Loucy (cell line): ENCODE results near the gene POC1A.

Experiments
- H2AFZ ChIP-seq: fragments of 200-600 bp; sonication (generic); 2 replicates; pipeline ENCODE4 v1.6.0; 2016; ENCODE audit warnings: antibody characterized with exemption, mild to moderate bottlenecking, low read length, moderate library complexity
- H3F3A ChIP-seq: fragments of 200-600 bp; 2 replicates; pipeline ENCODE4 v1.6.0; 2016; ENCODE audit warnings: antibody characterized with exemption, low read depth, mild to moderate bottlenecking
- H3K27me3 ChIP-seq: fragments of 200-600 bp; sonication (generic); 2 replicates; pipeline ENCODE4 v1.6.1; 2014; ENCODE audit warnings: low read length, mild to moderate bottlenecking; ENCODE audit not compliant: insufficient read depth, poor library complexity, severe bottlenecking
- H3K36me3 ChIP-seq: fragments of 200-600 bp; sonication (generic); 2 replicates; pipeline ENCODE4 v1.6.1; 2016; ENCODE audit warnings: low read length; ENCODE audit not compliant: insufficient read depth
- H3K4me1 ChIP-seq: fragments of 200-600 bp; sonication (generic); 2 replicates; pipeline ENCODE4 v1.5.1; 2014; ENCODE audit warnings: low read length, mild to moderate bottlenecking; ENCODE audit not compliant: insufficient read depth, poor library complexity, severe bottlenecking
- H3K4me2 ChIP-seq: fragments of 200-600 bp; sonication (generic); 2 replicates; pipeline ENCODE4 v1.6.0; 2014; ENCODE audit warnings: antibody characterized with exemption, low read length, low read depth, mild to moderate bottlenecking; ENCODE audit not compliant: poor library complexity, severe bottlenecking
- H3K4me3 ChIP-seq: fragments of 200-600 bp; sonication (generic); 2 replicates; pipeline ENCODE4 v1.5.1; 2014; ENCODE audit warnings: low read length, mild to moderate bottlenecking, mixed read lengths; ENCODE audit not compliant: poor library complexity, severe bottlenecking
- H3K79me2 ChIP-seq: fragments of 200-600 bp; sonication (generic); 2 replicates; pipeline ENCODE4 v1.6.1; 2014; ENCODE audit warnings: low read length; ENCODE audit not compliant: insufficient read depth
- H3K9ac ChIP-seq: fragments of 200-600 bp; sonication (generic); 2 replicates; pipeline ENCODE4 v1.6.0; 2014; ENCODE audit warnings: mild to moderate bottlenecking, low read depth, low read length, moderate library complexity; ENCODE audit not compliant: poor library complexity, severe bottlenecking
- H3K9me2 ChIP-seq: fragments of 200-600 bp; sonication (generic); replicated peaks from 2 replicates; pipeline ENCODE4 v1.6.1; 2016; ENCODE audit warnings: low read depth, low read length, mixed read lengths
- H3K9me3 ChIP-seq: fragments of 200-600 bp; sonication (generic); 2 replicates; pipeline ENCODE4 v1.6.1; 2014; ENCODE audit warnings: mild to moderate bottlenecking, antibody characterized with exemption, low read length, low read depth; ENCODE audit not compliant: insufficient read depth
- H4K20me1 ChIP-seq: fragments of 200-600 bp; sonication (generic); 2 replicates; pipeline ENCODE4 v1.6.0; 2014; ENCODE audit warnings: antibody characterized with exemption, low read length, mild to moderate bottlenecking; ENCODE audit not compliant: insufficient read depth, poor library complexity, severe bottlenecking
- EZH2phosphoT487 ChIP-seq: fragments of 200-600 bp; IDR thresholded peaks from 2 replicates; pipeline ENCODE4 v1.6.1; 2018; ENCODE audit warnings: antibody characterized with exemption, mild to moderate bottlenecking, moderate library complexity, borderline replicate concordance
- TF ChIP-seq, protein P1 (sequence below): fragments of 200-600 bp; sonication (generic); conservative IDR thresholded peaks from 2 replicates; pipeline ENCODE4 v1.5.1; 2014; ENCODE audit warnings: mild to moderate bottlenecking, antibody characterized with exemption, low read length

Gene POC1A

GRCh38 chr3:52200981-52201679 lies 46.9 kb upstream of the POC1A start:
- peaks cover 56% of the 10 kb centered on the region for H3K4me1 ChIP-seq
- peaks cover 40% of the 10 kb centered on the region for H3K36me3 ChIP-seq

GRCh38 chr3:52198643-52199608 lies 44.7 kb upstream of the POC1A start:
- H3F3A ChIP-seq: no peaks in the 10 kb centered on the region
- TF ChIP-seq, protein P1, sequence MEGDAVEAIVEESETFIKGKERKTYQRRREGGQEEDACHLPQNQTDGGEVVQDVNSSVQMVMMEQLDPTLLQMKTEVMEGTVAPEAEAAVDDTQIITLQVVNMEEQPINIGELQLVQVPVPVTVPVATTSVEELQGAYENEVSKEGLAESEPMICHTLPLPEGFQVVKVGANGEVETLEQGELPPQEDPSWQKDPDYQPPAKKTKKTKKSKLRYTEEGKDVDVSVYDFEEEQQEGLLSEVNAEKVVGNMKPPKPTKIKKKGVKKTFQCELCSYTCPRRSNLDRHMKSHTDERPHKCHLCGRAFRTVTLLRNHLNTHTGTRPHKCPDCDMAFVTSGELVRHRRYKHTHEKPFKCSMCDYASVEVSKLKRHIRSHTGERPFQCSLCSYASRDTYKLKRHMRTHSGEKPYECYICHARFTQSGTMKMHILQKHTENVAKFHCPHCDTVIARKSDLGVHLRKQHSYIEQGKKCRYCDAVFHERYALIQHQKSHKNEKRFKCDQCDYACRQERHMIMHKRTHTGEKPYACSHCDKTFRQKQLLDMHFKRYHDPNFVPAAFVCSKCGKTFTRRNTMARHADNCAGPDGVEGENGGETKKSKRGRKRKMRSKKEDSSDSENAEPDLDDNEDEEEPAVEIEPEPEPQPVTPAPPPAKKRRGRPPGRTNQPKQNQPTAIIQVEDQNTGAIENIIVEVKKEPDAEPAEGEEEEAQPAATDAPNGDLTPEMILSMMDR: no peak
- no peak for TF ChIP-seq EZH2phosphoT487
- peaks cover 56% of the 10 kb centered on the region for H3K4me1 ChIP-seq

More at GRCh38 chr3:52200981-52201679, 46.9 kb upstream of the POC1A start:
- H2AFZ ChIP-seq: no peak overlapping the region
- peak overlapping the region; percentile 52 for H3K9ac ChIP-seq
- TF ChIP-seq, protein P1: no peak
- TF ChIP-seq EZH2phosphoT487: no peak
- no peaks in the 10 kb centered on the region for H3K27me3 ChIP-seq
- H3K9me3 ChIP-seq: no peaks in the 10 kb centered on the region
- H3K4me2 ChIP-seq: peak overlapping the region; percentile 100
- H3K9me2 ChIP-seq: no peaks in the 10 kb centered on the region
- H4K20me1 ChIP-seq: peaks cover 25% of the 10 kb centered on the region
- peak overlapping the region; percentile 100 for H3K4me3 ChIP-seq
- peaks cover 64% of the 10 kb centered on the region for H3K79me2 ChIP-seq
- no peaks in the 10 kb centered on the region for H3F3A ChIP-seq

DNA sequence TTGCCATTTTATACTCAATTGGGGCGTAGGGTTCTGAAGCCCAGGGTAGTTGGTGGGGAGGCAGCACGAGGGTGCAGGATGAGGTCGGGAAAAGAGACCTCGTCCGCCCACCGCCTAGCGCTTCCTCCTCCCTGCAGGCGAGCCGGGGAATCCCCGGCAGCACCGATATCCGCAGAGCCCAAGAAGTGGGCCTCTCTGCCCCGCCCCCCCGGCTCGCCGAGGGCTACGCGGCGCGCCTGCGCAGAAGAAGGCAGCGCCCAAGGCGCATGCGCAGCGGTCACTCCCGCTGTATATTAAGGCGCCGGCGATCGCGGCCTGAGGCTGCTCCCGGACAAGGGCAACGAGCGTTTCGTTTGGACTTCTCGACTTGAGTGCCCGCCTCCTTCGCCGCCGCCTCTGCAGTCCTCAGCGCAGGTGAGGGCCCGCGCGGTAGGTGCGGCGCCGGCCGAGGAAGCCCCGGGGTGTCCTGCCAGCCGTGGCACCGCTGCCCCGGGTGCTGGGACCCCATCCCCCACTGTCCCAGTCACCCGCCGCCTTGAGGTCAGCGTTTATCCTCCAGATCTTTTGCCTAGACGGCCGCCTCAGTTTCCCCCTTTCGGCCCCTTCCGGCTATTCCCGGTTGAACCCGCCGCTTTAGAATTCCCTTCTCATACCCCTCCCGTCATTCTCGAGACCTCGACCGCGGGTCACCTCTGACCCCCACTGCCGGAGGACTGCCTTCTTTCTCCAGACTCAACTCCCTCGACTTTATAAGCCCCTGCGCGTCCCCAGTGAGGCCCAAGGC lies 43.8 kb upstream of the POC1A start, which contains the start of gene ALAS1:
ALAS1 (plus strand) TSS at position 319 of the 784 bp plus-strand sequence. CDS start 1,082 bp downstream, outside the sequence.
- no peaks in the 10 kb centered on the region for H3K27me3 ChIP-seq
- peaks cover 25% of the 10 kb centered on the region for H4K20me1 ChIP-seq
- H3K79me2 ChIP-seq: peaks cover 47% of the 10 kb centered on the region
- peaks cover 9% of the 10 kb centered on the region; the same call in 1 of the 2 replicates for H3K36me3 ChIP-seq
- H3K9ac ChIP-seq: peak within 1 kb of the TSS; percentile 98
- no peaks in the 10 kb centered on the region for H3K9me2 ChIP-seq
- TF ChIP-seq EZH2phosphoT487: no peak
- TF ChIP-seq, protein P1: no peak
- peak within 1 kb of the TSS; percentile 88 for H2AFZ ChIP-seq
- peak within 1 kb of the TSS; percentile 100 for H3K4me2 ChIP-seq
- H3K4me1 ChIP-seq: peaks cover 53% of the 10 kb centered on the region
- peak within 1 kb of the TSS; percentile 100 for H3K4me3 ChIP-seq
- no peaks in the 10 kb centered on the region for H3K9me3 ChIP-seq
- H3F3A ChIP-seq: no peaks in the 10 kb centered on the region

More at GRCh38 chr3:52198643-52199608, 44.7 kb upstream of the POC1A start:
- peak overlapping the region; percentile 98 for H3K9ac ChIP-seq
- H4K20me1 ChIP-seq: peaks cover 25% of the 10 kb centered on the region
- H2AFZ ChIP-seq: no peak overlapping the region
- peaks cover 53% of the 10 kb centered on the region for H3K79me2 ChIP-seq
- no peaks in the 10 kb centered on the region for H3K9me3 ChIP-seq
- no peaks in the 10 kb centered on the region for H3K9me2 ChIP-seq
- peaks cover 18% of the 10 kb centered on the region for H3K36me3 ChIP-seq
- no peaks in the 10 kb centered on the region for H3K27me3 ChIP-seq
- peak overlapping the region; percentile 100 for H3K4me2 ChIP-seq
- peak overlapping the region; percentile 100 for H3K4me3 ChIP-seq
